GM20431 (cell line): Measurements from ENCODE around the gene WDFY4.

Experiments used
- in situ Hi-C: fragments of 300-500 bp; cut with MseI, MboI; formaldehyde crosslinking; loops from one replicate; pipeline ENCODE4 v1.15.0; 2020; ENCODE audit warnings: low sequenced_read_pairs; ENCODE audit not compliant: unreplicated experiment

WDFY4 gene

DNA sequence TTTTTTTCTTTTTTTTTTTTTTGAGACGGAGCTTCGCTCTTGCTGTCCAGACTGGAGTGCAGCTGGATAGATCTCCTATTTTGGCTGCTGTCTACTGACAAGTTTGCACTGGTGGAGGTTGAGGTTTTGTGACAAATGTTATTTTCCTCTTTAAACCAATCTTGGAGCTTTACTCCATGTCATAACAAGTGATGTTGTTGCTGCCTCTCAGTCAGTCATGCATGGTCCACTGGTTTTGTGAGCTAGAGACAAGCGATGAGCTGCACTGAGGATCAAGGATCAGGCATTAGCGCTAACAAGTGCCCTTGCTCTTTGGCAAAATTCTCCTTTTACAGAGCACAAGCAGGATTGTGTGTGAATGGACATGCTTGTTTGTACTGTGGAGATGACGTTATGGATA is 805 bp upstream of the WDFY4 start:
- in situ Hi-C loops, result no loop called here

DNA sequence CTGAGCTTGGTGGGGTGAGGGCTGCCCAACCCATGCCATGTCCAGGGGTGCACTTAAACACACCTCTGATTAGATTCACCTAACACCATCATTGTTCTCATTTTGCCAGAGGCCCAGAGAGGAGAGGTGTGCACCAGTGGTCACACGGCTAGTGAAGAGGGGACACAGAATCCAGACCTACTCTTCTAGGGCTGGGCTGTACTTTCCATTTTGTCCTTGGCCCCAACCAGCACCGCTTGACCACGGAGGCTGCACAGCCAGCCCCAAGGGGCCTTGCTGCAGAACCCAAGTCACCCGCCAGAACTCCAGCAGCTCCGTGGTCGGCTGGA is 246 bp upstream of the WDFY4 start:
- in situ Hi-C loops, result no loop called here

- in situ Hi-C loops, result no loop called here
Observed at GRCh38 chr10:48685731-48686130, 1.1 kb downstream of the WDFY4 start.

DNA sequence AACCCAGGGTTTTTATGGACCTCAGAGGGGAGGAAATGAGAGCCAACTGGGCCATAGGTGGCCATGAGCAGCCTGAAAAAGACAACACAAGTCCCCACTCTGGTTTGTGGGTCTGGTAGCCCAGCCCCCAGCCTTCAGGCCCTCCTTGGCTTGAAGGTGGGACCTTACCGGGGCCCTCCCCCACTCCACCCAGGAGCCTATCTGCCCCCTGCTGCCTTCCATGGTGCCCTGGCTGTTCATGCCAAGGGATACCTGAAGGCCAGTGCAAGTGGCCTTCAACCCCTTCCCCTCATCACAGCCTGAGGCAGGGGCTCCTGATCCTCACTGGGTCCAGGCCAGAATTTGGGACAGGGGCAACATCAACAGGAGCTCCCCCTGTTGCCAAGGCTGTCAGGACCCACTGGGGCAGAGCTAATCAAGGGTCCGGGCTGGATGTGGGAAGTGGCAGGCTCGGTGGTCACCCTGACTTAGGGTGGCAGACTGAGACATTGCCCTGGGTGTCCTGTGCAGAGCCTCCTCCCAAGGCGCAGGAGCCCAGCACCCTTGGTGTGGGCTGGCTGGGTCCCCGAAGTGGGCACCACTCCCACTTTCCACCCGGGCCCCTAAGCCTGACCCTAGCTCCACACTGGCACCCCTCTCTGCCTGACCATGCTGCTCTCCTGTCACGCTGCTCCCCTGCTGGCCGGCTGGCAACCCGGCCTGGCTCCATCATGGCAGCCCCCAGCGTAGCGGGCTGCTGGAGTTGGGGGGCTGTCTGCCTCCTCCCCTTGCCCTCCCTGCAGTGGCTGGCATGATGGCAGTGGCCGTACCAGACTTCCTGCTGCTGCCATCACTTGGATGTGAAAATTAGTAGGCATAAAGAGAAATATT is 6.4 kb downstream of the WDFY4 start:
- in situ Hi-C loops, result no loop called here

GRCh38 chr10:48691812-48692528 is 7.3 kb downstream of the WDFY4 start:
- in situ Hi-C loops, result no loop called here

DNA sequence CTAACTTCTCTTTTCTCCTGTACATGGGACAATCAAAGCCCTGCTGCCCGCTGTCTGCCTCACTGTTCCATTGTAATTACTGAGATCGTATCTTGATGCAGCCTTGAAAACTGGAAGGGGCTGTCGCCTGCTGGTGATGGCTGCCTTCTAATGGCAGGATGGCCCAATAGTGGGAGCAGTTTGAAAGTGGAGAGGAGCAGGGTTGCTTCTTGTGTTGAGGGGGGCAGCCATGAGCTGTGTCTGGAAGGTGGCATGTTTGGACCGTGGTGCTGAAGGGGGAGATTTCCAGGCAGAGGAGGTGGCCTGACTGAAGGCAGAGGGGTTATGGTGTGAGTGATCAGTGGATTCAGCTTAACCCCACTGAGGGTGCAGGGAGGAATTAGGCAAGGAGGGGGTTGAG is 8.1 kb downstream of the WDFY4 start:
- in situ Hi-C loops, result no loop called here

DNA sequence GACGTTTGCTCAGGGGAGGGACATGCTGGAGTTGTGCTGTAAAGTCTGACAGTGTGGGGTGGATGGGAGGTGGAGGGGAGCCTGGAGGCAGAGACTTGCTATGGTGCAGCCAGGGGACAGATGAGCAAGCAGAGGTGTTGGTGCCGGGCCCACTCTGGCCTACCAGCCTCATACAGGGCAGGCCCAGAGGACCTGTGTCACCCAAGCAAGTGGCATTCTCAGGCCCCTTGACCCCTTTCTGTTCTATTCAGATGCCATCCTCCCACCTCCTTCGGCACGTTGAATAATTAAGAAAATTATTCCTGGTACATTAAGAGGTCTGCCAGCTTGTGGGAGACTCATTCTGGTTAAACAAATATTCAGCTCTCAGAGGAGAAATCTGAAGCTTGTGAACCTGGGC is 8.5 kb downstream of the WDFY4 start:
- in situ Hi-C loops, result no loop called here

GRCh38 chr10:48694371-48695030 is 9.8 kb downstream of the WDFY4 start:
- in situ Hi-C loops, result no loop called here

- in situ Hi-C loops, result no loop called here
Observed at GRCh38 chr10:48695636-48696534, 11.2 kb downstream of the WDFY4 start.

- in situ Hi-C loops, result no loop called here
Observed at GRCh38 chr10:48696535-48696873, 11.8 kb downstream of the WDFY4 start.

DNA sequence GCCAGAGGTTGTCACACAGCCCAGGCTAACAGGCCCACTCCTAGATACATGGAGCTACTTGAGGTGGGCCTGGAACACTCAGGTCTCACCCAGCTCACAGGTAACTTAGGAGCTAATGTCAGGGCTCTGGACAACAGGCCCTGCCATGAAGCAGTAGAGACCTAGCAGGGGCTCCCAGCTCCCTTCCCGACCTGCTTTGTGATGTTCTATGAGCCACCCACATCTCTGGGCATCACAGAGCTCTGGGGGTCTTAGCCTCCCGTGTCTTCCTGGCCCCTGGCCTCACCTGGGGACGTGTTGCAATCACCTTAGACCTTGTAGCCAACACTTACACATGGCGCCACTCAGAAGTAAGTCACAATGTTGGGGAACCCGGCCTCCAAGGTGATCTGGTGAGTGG is 12.4 kb downstream of the WDFY4 start:
- in situ Hi-C loops, result no loop called here

GRCh38 chr10:48697821-48698764 is 13.4 kb downstream of the WDFY4 start:
- in situ Hi-C loops, result no loop called here

- in situ Hi-C loops, result no loop called here
Observed at GRCh38 chr10:48699011-48699627, 14.4 kb downstream of the WDFY4 start.

GRCh38 chr10:48700071-48700470 is 15.4 kb downstream of the WDFY4 start:
- in situ Hi-C loops, result no loop called here

DNA sequence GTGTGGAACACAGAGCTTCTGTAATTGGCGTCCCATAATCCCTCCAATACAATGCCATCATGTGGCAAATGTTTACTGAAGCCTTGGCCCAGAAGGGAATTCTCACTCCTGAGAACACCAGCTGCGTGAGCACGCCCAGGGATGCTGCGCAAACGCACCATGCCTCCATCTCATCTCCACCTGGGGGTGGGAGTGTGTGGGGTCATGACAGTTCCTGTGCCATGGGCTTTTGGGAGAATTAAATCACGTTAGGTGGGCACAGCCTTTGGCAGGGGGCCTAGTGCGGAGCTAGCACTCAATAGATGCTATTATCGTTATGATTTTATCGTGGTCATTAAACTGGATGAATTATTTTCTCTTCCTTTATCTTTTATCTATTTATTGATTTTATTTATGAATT is 15.8 kb downstream of the WDFY4 start:
- in situ Hi-C loops, result no loop called here

DNA sequence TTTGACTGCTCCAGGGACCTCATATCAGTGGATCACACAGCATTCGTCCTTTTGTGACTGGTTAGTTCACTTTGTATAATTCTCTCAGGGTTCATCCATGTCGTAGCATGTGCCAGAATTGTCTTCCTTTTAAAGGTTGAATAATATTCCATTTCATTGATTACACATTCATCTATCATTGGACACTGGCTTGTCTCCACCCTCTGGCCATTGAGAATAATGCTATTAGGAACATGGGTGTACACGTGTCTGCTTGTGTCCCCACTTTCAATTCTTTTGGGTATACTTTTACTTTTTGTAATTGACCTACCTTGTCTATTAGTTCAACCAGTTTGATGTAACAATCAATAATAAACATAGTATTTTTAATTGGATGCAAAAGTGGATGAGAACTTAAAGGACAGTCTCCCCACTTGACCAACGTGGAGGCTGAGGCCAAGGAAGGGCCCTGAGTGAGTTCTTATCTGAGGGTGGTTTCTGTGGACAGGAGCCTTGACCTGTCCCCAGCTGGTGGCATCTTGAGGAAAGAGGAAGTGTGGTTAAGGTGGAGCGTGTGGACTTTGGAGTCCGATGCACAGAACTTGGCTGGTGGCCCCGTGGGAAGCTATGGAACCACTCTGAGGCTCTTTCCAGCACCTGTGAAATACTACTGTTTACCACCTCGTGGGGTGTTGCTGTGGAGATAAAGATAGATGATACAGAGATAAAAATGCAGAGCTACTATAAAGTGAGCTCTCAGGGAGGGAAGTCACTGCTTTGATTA is 16.6 kb downstream of the WDFY4 start:
- in situ Hi-C loops, result no loop called here

DNA sequence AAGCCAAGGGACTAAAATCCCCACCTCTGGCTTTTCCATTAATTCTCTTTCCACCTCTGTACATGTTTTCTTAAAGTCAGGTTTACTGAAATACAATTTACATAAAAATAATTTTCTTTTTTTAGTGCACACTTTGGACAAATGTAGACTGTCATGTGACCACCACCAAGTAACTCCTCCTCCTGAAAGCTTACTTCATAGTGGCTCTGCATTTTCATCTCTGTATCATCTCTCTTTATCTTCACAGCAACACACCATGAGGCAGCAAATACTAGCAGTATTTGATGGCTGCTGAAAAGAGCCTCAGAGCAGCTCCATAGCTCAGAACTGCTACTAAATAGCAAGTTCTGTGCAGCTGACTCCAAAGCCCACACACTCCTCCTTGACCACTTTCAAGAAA is 17.3 kb downstream of the WDFY4 start:
- in situ Hi-C loops, result no loop called here

GRCh38 chr10:48703531-48704122 is 19.0 kb downstream of the WDFY4 start:
- in situ Hi-C loops, result no loop called here
